C4-2B (cell line): ENCODE measurements around the gene KRTAP10-10.

ENCODE experiments used
- H3K27ac ChIP-seq: fragments of 450-650 bp; 2 replicates; pipeline ENCODE4 v1.5.1; 2017
- ZFX ChIP-seq: fragments of 450-650 bp; IDR thresholded peaks from 2 replicates; pipeline ENCODE4 v1.6.1; 2017
- TF ChIP-seq, protein P1 (sequence below): fragments of 450-650 bp; conservative IDR thresholded peaks from 2 replicates; pipeline ENCODE4 v1.5.1; 2017; ENCODE audit warnings: mild to moderate bottlenecking

The KRTAP10-10 gene, protein sequence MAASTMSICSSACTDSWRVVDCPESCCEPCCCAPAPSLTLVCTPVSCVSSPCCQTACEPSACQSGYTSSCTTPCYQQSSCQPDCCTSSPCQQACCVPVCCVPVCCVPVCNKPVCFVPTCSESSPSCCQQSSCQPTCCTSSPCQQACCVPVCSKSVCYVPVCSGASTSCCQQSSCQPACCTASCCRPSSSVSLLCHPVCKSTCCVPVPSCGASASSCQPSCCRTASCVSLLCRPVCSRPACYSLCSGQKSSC

DNA sequence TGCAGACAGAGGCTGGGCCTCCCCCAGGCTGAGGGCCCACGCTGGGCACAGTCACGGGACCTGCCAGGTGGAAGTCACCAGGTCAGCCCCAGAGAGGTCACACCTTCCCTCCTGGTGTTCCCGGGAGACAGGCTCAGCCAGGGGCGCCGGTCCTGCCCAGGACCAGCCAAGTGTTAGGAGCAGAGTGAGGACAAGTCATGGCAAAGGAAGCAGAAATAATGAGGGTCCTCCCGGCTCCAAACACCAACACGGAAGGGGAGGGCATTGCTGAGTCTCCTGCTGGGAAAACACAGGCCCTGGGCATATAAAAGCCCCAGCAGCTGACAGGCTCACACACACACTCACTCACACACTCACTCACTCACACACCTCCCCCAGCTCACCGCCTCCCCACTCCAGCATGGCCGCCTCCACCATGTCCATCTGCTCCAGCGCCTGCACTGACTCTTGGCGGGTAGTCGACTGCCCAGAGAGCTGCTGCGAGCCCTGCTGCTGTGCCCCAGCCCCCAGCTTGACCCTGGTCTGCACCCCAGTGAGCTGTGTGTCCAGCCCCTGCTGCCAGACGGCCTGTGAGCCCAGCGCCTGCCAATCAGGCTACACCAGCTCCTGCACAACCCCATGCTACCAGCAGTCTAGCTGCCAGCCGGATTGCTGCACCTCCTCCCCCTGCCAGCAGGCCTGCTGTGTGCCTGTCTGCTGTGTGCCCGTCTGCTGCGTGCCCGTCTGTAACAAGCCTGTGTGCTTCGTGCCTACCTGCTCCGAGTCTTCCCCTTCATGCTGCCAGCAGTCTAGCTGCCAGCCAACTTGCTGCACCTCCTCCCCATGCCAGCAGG is at the start of gene KRTAP10-10:
Gene KRTAP10-10 (plus strand): TSS at position 339 of the 833 bp plus-strand sequence. CDS start 62 bp downstream, at position 401.
- H3K27ac ChIP-seq = no peak within 1 kb of the TSS
- no peak for TF ChIP-seq ZFX
- TF ChIP-seq, protein P1, sequence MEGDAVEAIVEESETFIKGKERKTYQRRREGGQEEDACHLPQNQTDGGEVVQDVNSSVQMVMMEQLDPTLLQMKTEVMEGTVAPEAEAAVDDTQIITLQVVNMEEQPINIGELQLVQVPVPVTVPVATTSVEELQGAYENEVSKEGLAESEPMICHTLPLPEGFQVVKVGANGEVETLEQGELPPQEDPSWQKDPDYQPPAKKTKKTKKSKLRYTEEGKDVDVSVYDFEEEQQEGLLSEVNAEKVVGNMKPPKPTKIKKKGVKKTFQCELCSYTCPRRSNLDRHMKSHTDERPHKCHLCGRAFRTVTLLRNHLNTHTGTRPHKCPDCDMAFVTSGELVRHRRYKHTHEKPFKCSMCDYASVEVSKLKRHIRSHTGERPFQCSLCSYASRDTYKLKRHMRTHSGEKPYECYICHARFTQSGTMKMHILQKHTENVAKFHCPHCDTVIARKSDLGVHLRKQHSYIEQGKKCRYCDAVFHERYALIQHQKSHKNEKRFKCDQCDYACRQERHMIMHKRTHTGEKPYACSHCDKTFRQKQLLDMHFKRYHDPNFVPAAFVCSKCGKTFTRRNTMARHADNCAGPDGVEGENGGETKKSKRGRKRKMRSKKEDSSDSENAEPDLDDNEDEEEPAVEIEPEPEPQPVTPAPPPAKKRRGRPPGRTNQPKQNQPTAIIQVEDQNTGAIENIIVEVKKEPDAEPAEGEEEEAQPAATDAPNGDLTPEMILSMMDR = no peak

DNA sequence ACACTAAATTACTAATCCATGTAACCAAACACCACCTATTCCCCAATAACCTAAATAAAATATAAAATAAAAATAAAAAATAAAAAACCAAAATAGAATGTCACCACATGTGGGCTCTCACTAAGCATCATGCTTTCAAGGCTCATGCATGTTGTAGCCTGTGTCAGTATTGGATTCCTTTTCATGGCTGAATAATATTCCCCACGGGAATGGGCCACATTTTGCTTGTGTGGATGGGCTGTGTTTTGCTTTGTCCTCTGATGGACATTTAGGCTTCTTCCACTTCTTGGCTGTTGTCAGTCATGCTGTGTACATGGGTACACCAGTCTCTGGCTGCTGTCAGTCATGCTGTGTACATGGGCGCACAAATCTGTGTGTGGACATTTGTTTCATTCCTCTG is 48.1 kb upstream of the KRTAP10-10 start:
- no peak overlapping the region for H3K27ac ChIP-seq

DNA sequence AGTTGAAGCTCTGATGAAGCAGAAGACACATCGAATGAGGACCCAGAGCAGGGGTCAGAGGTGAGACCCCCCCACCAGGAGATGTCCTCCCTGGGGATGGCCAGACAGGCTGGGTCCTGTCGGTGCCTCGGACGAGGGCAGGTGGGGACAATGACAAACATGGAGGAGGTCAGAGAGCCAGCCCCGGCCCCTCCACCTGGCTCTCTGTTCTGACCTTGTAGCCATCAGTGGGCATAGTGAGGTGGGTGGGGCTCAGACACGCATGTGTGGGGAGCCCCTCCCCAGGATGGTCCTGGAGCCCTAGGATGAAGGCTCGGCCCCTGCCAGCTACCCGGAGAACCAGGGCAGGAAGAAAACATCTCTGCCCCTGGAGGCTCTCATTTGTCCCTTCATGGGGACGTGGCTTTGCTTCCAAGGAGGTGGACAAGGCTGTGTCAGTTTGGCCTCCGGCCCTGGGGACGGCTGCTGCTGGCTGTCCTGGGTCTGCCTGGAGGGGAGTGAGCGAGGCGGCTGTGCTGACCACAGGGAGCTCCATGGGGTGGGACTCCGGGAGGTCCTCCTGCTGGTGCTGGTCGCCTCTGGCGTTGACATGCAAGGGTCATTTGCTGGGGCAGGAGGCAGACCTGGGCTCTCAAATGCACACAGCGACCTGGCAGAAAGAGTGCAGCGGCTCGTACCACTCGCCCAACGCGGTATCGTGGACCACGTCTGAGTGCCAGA is 47.4 kb upstream of the KRTAP10-10 start:
- no peak overlapping the region for H3K27ac ChIP-seq
- TF ChIP-seq, protein P1 = no peak

More for the DNA sequence above, 48.1 kb upstream of the KRTAP10-10 start:
- TF ChIP-seq, protein P1 = no peak

DNA sequence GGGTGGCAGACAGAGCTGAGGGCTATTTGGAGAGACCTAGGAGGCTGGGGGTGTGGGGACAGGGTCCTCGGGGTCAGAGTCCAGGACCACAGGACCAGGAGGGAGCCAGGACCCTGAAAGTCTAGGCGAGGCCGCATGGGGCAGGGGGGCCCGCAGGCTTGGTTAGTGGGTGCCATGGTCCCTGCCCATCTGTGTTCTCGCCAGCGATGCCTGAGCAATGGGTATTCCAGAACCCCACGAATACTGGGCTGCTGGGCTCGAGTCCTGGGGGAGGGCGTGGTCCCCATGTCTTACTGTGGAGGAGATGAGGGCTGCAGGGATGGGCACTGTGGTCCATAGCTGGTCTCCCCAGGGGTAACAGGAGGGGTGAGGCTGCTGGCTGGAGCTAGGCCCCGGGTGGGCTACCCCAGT is 46.8 kb upstream of the KRTAP10-10 start:
- no peak overlapping the region for H3K27ac ChIP-seq
- TF ChIP-seq ZFX = no peak
- TF ChIP-seq, protein P1 = no peak

GRCh38 chr21:44590897-44591800 is 46.0 kb upstream of the KRTAP10-10 start:
- H3K27ac ChIP-seq = peak overlapping the region; percentile 54

- H3K27ac ChIP-seq = peak overlapping the region; percentile 54
Observed at GRCh38 chr21:44591801-44592130, 45.4 kb upstream of the KRTAP10-10 start.

DNA sequence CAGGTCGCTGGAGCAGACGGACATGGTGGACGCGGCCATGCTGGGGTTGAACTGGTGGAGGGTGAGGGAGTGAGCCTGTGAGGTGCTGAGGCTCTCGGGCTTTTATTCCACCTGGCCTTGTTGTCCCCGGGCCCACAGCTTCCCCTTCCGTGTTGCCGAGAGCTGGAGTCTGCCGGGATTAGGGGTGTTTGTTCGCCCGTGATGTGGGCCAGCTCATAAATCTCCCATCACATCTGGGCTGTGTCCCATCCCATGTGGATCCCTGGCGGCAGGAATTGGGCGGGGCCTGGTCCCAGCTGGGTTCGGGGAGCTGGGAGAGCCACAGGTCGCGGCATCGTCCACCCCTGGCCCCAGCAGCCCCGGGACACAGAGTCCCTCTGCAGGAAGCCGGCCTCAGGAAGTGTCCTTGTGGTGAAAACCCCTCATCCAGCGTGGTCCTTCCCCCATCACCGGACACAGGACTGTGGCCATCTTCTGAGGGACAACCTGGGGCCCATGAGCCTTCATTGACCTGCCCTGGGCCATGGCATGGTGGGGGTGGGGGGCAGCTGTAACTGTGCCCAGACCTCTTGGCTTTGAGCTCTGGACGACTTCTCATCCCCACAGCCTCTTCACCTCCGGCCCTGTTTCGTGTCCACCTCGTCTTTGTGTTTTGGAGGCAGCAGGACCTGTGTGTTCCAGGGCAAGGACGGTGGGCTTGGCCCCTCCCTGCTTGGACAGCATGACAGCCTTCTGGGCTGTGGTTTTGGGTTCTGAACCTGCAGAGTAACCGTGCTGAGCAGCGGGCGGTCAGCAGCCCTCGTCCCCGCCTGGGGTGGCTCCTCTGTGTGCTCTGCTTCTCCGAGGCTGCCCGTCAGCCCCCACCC is 44.5 kb upstream of the KRTAP10-10 start, which contains the start of gene KRTAP10-6:
Gene KRTAP10-6 (minus strand): TSS at position 60 of the 866 bp plus-strand sequence. CDS start 21 bp downstream, at position 39.
- H3K27ac ChIP-seq = peak within 1 kb of the TSS; percentile 54

More for the DNA sequence above, 44.5 kb upstream of the KRTAP10-10 start, which contains the start of gene KRTAP10-6:
- no peak for TF ChIP-seq ZFX
- TF ChIP-seq, protein P1 = no peak
